C1 segment of cervical spinal cord (tissue), 14 donors: ENCODE data around the gene XPC.

ENCODE experiments used
- DNase-seq, 14 donors: peaks; one replicate each; lab custom pipeline; 2025; lab: John Stamatoyannopoulos, UW

The XPC gene

GRCh38 chr3:14134291-14134690, 44.1 kb downstream of the XPC start:
- DNase-seq = no peak

GRCh38 chr3:14133876-14134275, 44.5 kb downstream of the XPC start:
- DNase-seq = no peak

- DNase-seq = no peak
These were observed 45.1 kb downstream of the XPC start for GRCh38 chr3:14133188-14133800.

GRCh38 chr3:14132689-14133088, 45.7 kb downstream of the XPC start:
- no peak for DNase-seq

GRCh38 chr3:14132120-14132519, 46.3 kb downstream of the XPC start:
- no peak for DNase-seq

- DNase-seq = no peak
These were observed 47.3 kb downstream of the XPC start for GRCh38 chr3:14131134-14131533.

GRCh38 chr3:14130707-14131106, 47.7 kb downstream of the XPC start:
- no peak for DNase-seq

- no peak for DNase-seq
These were observed 48.2 kb downstream of the XPC start for GRCh38 chr3:14130230-14130629.

- no peak for DNase-seq
These were observed 49.1 kb downstream of the XPC start for GRCh38 chr3:14129296-14129695.

GRCh38 chr3:14128724-14129123, 49.7 kb downstream of the XPC start:
- DNase-seq = no peak

- no peak for DNase-seq
These were observed 50.8 kb downstream of the XPC start for GRCh38 chr3:14127516-14128161.

- no peak for DNase-seq
These were observed 51.4 kb downstream of the XPC start for GRCh38 chr3:14126887-14127505.

GRCh38 chr3:14126017-14126886, 52.1 kb downstream of the XPC start:
- no peak for DNase-seq

- peak in 3 of 14 donors; percentile 51 to 72 (median 64) for DNase-seq
These were observed 53.0 kb downstream of the XPC start for GRCh38 chr3:14125193-14126016.

- peak; percentile 89 to 99 (median 97) for DNase-seq
These were observed 53.7 kb downstream of the XPC start, which contains the start of the genes CHCHD4 and TMEM43 for GRCh38 chr3:14124615-14125192. TSS of gene CHCHD4 (minus strand) at chr3:14124870. CDS start at chr3:14124676, 194 bp downstream. TSS of gene TMEM43 (plus strand) at chr3:14125052. CDS start at chr3:14125194, 142 bp downstream.

GRCh38 chr3:14124223-14124614, 54.2 kb downstream of the XPC start:
- DNase-seq = peak in 11 of 14 donors; percentile 73 to 88 (median 77)

- no peak for DNase-seq
These were observed 54.8 kb downstream of the XPC start for GRCh38 chr3:14123308-14124222.

- DNase-seq = no peak
These were observed 56.1 kb downstream of the XPC start for GRCh38 chr3:14122301-14122700.

- no peak for DNase-seq
These were observed 56.5 kb downstream of the XPC start for GRCh38 chr3:14121859-14122258.
